ENCODE results near the gene ATRNL1. TPM values are rescaled to one million over a fixed set of nuclear protein-coding genes. Genes with fewer than 3 reads are reported as not detected.

The ATRNL1 gene
- polyA plus RNA-seq, 2 of the 4 experiments (the other 2 are of a cell fraction): 0.13 to 0.34 TPM

DNA sequence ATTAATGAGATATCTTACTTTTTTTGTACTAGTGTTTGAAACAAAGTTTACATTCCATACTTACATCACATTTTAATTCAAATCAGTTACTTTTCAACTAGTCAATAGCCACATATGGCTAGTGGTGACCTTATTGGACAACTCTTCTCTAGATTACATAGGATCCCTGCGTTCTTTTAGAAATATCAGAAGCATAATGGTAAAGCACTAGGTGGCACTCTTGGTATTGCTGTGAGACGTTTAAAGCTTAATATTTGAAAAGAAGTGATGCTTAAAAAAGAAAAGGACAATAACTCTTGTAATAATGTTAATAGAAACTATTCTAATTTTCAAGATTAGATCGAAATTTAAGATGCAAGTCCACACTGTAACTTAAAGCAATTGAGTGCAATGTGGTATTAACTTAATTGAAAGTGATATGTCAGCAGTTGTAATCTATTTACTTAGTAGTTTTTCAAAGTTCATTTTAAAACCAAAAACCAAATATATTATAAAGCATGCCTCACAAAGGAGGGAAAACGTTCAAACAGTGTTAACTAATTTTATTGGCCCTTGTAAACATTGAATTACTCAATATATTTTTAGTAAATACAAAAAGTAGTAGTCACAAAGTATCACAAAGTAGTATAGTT is 339.1 kb downstream of the ATRNL1 start:
- H3K4me2 ChIP-seq: no peak overlapping the region
- no peak overlapping the region for H3K27ac ChIP-seq
- H3K4me3 ChIP-seq: no peak overlapping the region
- 3% methylated on average over 4 of the region's 4 CpGs for WGBS (ENCODE audit: missing lambda C conversion rate)
- H3K9me3 ChIP-seq: no peaks in the 10 kb centered on the region
- H3K4me1 ChIP-seq: no peaks in the 10 kb centered on the region
- ChIA-PET POLR2A (no interaction called here), CTCF (interaction anchor here (1.3 to 1.8 kb wide), 2 partner anchors 856 to 953 kb away, joined by 6 to 14 read pairs; no protein-coding TSS in a partner anchor)
- peak; percentile 47 to 59; a peak in 2 of 6 replicates for ATAC-seq
- TF ChIP-seq RAD21 (conservative IDR thresholded peaks at IDR 0.05 in 1 of 2, IDR thresholded peaks at IDR 0.05 in 1 of 2) (peak; percentile 74 to 75), TFCP2L1 (CRISPR knock-in tag; IDR thresholded peaks at IDR 0.05) (no peak), RCOR1 (IDR thresholded peaks at IDR 0.05; ENCODE audit: low read depth, low read length) (no peak), SMC3 (IDR thresholded peaks at IDR 0.05) (peak; percentile 69), CHD2 (IDR thresholded peaks at IDR 0.05; ENCODE audit: low read length, partially characterized antibody) (no peak), MAFK (IDR thresholded peaks at IDR 0.05; ENCODE audit: partially characterized antibody) (peak; percentile 53)
- TF ChIP-seq, protein P1, sequence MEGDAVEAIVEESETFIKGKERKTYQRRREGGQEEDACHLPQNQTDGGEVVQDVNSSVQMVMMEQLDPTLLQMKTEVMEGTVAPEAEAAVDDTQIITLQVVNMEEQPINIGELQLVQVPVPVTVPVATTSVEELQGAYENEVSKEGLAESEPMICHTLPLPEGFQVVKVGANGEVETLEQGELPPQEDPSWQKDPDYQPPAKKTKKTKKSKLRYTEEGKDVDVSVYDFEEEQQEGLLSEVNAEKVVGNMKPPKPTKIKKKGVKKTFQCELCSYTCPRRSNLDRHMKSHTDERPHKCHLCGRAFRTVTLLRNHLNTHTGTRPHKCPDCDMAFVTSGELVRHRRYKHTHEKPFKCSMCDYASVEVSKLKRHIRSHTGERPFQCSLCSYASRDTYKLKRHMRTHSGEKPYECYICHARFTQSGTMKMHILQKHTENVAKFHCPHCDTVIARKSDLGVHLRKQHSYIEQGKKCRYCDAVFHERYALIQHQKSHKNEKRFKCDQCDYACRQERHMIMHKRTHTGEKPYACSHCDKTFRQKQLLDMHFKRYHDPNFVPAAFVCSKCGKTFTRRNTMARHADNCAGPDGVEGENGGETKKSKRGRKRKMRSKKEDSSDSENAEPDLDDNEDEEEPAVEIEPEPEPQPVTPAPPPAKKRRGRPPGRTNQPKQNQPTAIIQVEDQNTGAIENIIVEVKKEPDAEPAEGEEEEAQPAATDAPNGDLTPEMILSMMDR (IDR thresholded peaks at IDR 0.05): peak; percentile 69
- DNase-seq (ENCODE audit: low read depth in 1 of 2, low spot score in 1 of 2): peak; percentile 2 to 29
- FAIRE-seq: peak; percentile 68

DNA sequence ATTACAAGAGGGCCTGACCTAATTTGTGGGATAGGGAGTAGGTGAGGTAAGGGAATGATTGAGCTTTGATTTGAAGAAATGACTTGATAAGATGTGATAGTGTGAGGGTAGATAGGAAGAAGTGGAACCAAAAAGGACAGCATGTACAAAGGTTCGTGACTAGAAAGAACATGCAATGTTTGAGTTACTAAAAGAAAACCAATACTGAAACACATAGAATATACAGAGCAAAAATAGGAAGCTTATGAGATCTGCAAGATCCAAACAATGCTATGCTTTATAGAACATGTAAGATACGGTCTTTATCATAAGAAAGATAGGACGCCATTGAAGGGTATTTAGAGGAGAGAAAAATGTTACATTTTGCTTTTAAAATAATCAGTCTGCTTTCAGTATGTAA is 343.8 kb downstream of the ATRNL1 start:
- no peak overlapping the region for H3K4me3 ChIP-seq
- FAIRE-seq (no peak), DNase-seq (ENCODE audit: low read depth in 1 of 2, low spot score in 1 of 2) (no peak), ATAC-seq (no peak)
- ChIA-PET POLR2A (no interaction called here), CTCF (interaction anchor here (0.6 kb wide), 1 partner anchor 842 kb away, joined by 3 read pairs; no protein-coding TSS in a partner anchor)
- no peaks in the 10 kb centered on the region for H3K9me3 ChIP-seq
- no peaks in the 10 kb centered on the region for H3K4me1 ChIP-seq
- TF ChIP-seq, protein P2, sequence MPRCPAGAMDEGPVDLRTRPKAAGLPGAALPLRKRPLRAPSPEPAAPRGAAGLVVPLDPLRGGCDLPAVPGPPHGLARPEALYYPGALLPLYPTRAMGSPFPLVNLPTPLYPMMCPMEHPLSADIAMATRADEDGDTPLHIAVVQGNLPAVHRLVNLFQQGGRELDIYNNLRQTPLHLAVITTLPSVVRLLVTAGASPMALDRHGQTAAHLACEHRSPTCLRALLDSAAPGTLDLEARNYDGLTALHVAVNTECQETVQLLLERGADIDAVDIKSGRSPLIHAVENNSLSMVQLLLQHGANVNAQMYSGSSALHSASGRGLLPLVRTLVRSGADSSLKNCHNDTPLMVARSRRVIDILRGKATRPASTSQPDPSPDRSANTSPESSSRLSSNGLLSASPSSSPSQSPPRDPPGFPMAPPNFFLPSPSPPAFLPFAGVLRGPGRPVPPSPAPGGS (IDR thresholded peaks at IDR 0.05): no peak
- no peak for TF ChIP-seq CEBPB (IDR thresholded peaks at IDR 0.05)
- TF ChIP-seq ZC3H11A (IDR thresholded peaks at IDR 0.05): no peak
- TF ChIP-seq HOXA7 (CRISPR knock-in tag; IDR thresholded peaks at IDR 0.05): no peak
- no peak for TF ChIP-seq HOXB5 (CRISPR knock-in tag; IDR thresholded peaks at IDR 0.05)
- TF ChIP-seq BHLHE40 (IDR thresholded peaks at IDR 0.05; ENCODE audit: low read depth, low read length): no peak
- no peak for TF ChIP-seq SMC3 (IDR thresholded peaks at IDR 0.05)
- no peak for TF ChIP-seq KDM5A (IDR thresholded peaks at IDR 0.05)
- TF ChIP-seq POLR2A (IDR thresholded peaks at IDR 0.05; ENCODE audit: low read length): no peak
- no peak for TF ChIP-seq POLR2AphosphoS2 (conservative IDR thresholded peaks at IDR 0.05; ENCODE audit: low read length)
- no peak for TF ChIP-seq MYC (IDR thresholded peaks at IDR 0.05; ENCODE audit: borderline replicate concordance, low read length)
- no peak for TF ChIP-seq CHD2 (IDR thresholded peaks at IDR 0.05; ENCODE audit: low read length, partially characterized antibody)
- TF ChIP-seq, protein P3, sequence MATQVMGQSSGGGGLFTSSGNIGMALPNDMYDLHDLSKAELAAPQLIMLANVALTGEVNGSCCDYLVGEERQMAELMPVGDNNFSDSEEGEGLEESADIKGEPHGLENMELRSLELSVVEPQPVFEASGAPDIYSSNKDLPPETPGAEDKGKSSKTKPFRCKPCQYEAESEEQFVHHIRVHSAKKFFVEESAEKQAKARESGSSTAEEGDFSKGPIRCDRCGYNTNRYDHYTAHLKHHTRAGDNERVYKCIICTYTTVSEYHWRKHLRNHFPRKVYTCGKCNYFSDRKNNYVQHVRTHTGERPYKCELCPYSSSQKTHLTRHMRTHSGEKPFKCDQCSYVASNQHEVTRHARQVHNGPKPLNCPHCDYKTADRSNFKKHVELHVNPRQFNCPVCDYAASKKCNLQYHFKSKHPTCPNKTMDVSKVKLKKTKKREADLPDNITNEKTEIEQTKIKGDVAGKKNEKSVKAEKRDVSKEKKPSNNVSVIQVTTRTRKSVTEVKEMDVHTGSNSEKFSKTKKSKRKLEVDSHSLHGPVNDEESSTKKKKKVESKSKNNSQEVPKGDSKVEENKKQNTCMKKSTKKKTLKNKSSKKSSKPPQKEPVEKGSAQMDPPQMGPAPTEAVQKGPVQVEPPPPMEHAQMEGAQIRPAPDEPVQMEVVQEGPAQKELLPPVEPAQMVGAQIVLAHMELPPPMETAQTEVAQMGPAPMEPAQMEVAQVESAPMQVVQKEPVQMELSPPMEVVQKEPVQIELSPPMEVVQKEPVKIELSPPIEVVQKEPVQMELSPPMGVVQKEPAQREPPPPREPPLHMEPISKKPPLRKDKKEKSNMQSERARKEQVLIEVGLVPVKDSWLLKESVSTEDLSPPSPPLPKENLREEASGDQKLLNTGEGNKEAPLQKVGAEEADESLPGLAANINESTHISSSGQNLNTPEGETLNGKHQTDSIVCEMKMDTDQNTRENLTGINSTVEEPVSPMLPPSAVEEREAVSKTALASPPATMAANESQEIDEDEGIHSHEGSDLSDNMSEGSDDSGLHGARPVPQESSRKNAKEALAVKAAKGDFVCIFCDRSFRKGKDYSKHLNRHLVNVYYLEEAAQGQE (IDR thresholded peaks at IDR 0.05): no peak
- TF ChIP-seq ZFP36 (IDR thresholded peaks at IDR 0.05; ENCODE audit: borderline replicate concordance, partially characterized antibody): no peak
- no peak for TF ChIP-seq NPAS2 (CRISPR knock-in tag; IDR thresholded peaks at IDR 0.05; ENCODE audit: borderline replicate concordance)
- H3K27ac ChIP-seq: no peak overlapping the region
- H3K4me2 ChIP-seq: no peak overlapping the region
- WGBS (ENCODE audit: missing lambda C conversion rate): 28% methylated on average over 3 of the region's 3 CpGs

Data from A549 (cell line).